Tibial nerve (tissue), 4 donors: ENCODE data around the gene GPC5. TPM values are rescaled to one million over a fixed set of nuclear protein-coding genes. Genes with fewer than 3 reads are reported as not detected.

Experiments
- DNase-seq, 2 donors: peaks; one replicate each; pipeline ENCODE4 v3.0.0-alpha.2; 2019; ENCODE audit warnings: low spot score in 2 of 2
- H3K27ac ChIP-seq, 4 donors: fragments of 200-600 bp; sonication (generic) in 3 of 4; one replicate each; pipeline ENCODE4 v1.5.1; 2017 to 2019; ENCODE audit warnings: mild to moderate bottlenecking in 1 of 4
- H3K27me3 ChIP-seq, 2 donors: fragments of 200-600 bp; sonication (generic) in 1 of 2; one replicate each; pipeline versions ENCODE4 v1.5.1 to v1.6.0; 2017 to 2019
- H3K36me3 ChIP-seq, 3 donors: fragments of 200-600 bp; sonication (generic); one replicate each; pipeline ENCODE4 v1.5.1; 2018 to 2019
- H3K4me1 ChIP-seq, 4 donors: fragments of 200-600 bp; sonication (generic) in 3 of 4; one replicate each; pipeline ENCODE4 v1.5.1; 2017 to 2019
- H3K4me3 ChIP-seq, 4 donors: fragments of 200-600 bp; sonication (generic) in 3 of 4; one replicate each; pipeline ENCODE4 v1.5.1; 2017 to 2019; ENCODE audit warnings: mild to moderate bottlenecking in 1 of 4, moderate library complexity in 1 of 4
- H3K9me3 ChIP-seq, 4 donors: fragments of 200-600 bp; sonication (generic) in 3 of 4; one replicate each; pipeline ENCODE4 v1.5.1; 2017 to 2019
- EP300 ChIP-seq, 2 donors: sonication (generic); formaldehyde crosslinking; IDR thresholded peaks; one replicate each; pipeline ENCODE4 v1.6.1; 2017; ENCODE audit warnings: antibody characterized with exemption in 2 of 2, mild to moderate bottlenecking in 1 of 2
- POLR2A ChIP-seq, 2 donors: fragments of 450-650 bp; IDR thresholded peaks; one replicate each; pipeline ENCODE4 v1.6.1; 2017; ENCODE audit warnings: antibody characterized with exemption in 2 of 2, mild to moderate bottlenecking in 2 of 2, moderate library complexity in 2 of 2
- WGBS, 2 donors: methylation state at CpG; one replicate each; pipeline ENCODE4 v1.1.5; 2018; 5-methylcytosine and 5-hydroxymethylcytosine counted together
- total RNA-seq, 4 donors: library from RNA; depleted of rRNA; stranded (reverse); fragments of >200 nt; gene quantifications; one replicate each; pipeline ENCODE4 v1.1.0, GENCODE V29; 2016
- TF ChIP-seq, protein P1 (sequence below), 5 experiments: fragments of 200-600 bp in 3 of 5; fragments of 450-650 bp in 2 of 5; sonication (generic) in 3 of 5; IDR thresholded peaks; one replicate each; pipeline ENCODE4 v1.5.1; 2016 to 2019; ENCODE audit warnings: antibody characterized with exemption in 5 of 5, mild to moderate bottlenecking in 3 of 5, moderate library complexity in 2 of 5

Gene GPC5
- total RNA-seq, 4 donors from 2014 or later = 3.7 to 5.7 (median 4.2) TPM; not detected in 1

DNA sequence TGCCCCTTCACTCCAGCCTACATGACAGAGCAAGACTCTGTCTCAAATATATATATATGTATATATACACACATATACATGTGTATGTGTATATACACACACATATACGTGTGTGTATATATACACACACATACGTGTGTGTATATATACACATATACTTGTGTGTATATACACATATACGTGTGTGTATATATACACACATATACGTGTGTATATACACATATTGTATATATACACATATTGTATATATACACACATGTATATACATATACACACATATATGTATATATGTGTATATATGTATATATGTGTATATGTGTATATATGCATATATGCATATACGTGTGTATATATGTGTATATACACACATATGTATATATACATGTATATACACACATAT lies 173.3 kb downstream of the GPC5 start:
- Histone ChIP-seq H3K9me3 (no peaks in the 10 kb centered on the region), H3K27ac (no peak overlapping the region), H3K4me3 (no peak overlapping the region), H3K27me3 (no peaks in the 10 kb centered on the region), H3K4me1 (no peaks in the 10 kb centered on the region), H3K36me3 (no peaks in the 10 kb centered on the region)
- TF ChIP-seq, protein P1, sequence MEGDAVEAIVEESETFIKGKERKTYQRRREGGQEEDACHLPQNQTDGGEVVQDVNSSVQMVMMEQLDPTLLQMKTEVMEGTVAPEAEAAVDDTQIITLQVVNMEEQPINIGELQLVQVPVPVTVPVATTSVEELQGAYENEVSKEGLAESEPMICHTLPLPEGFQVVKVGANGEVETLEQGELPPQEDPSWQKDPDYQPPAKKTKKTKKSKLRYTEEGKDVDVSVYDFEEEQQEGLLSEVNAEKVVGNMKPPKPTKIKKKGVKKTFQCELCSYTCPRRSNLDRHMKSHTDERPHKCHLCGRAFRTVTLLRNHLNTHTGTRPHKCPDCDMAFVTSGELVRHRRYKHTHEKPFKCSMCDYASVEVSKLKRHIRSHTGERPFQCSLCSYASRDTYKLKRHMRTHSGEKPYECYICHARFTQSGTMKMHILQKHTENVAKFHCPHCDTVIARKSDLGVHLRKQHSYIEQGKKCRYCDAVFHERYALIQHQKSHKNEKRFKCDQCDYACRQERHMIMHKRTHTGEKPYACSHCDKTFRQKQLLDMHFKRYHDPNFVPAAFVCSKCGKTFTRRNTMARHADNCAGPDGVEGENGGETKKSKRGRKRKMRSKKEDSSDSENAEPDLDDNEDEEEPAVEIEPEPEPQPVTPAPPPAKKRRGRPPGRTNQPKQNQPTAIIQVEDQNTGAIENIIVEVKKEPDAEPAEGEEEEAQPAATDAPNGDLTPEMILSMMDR (IDR thresholded peaks at IDR 0.05) = no peak
- TF ChIP-seq EP300 (IDR thresholded peaks at IDR 0.05) (no peak), POLR2A (IDR thresholded peaks at IDR 0.05) (no peak)
- DNase-seq = no peak
- 71 to 92% methylated on average over 5 of the region's 5 CpGs for WGBS, 2 donors

DNA sequence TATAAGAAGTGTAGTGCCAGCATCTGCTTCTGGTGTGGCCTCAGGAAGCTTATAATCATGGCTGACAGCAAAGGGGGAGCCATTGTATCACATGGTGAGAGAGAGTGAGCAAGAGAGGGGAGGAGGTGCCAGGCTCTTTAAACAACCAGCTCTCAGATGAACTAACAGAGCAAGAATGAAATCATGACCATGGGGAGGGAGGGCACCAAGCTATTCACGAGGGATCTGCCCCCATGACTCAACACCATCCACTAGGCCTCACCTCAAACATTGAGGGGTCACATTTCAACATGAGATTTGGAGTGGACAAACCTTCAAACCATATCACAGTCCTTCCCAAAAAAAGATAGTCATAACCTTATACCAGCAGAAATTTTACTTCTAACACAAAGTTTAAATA lies 174.0 kb downstream of the GPC5 start:
- H3K27ac ChIP-seq = no peak overlapping the region
- WGBS, 2 donors = 38 to 45% methylated on average over 1 of the region's 1 CpG
- no peaks in the 10 kb centered on the region for H3K4me1 ChIP-seq
- H3K36me3 ChIP-seq = no peaks in the 10 kb centered on the region
- no peak overlapping the region for H3K4me3 ChIP-seq
- no peak for DNase-seq
- TF ChIP-seq EP300 (IDR thresholded peaks at IDR 0.05) (no peak), POLR2A (IDR thresholded peaks at IDR 0.05) (no peak)
- TF ChIP-seq, protein P1 (IDR thresholded peaks at IDR 0.05) = no peak
- H3K27me3 ChIP-seq = no peaks in the 10 kb centered on the region
- no peaks in the 10 kb centered on the region for H3K9me3 ChIP-seq

DNA sequence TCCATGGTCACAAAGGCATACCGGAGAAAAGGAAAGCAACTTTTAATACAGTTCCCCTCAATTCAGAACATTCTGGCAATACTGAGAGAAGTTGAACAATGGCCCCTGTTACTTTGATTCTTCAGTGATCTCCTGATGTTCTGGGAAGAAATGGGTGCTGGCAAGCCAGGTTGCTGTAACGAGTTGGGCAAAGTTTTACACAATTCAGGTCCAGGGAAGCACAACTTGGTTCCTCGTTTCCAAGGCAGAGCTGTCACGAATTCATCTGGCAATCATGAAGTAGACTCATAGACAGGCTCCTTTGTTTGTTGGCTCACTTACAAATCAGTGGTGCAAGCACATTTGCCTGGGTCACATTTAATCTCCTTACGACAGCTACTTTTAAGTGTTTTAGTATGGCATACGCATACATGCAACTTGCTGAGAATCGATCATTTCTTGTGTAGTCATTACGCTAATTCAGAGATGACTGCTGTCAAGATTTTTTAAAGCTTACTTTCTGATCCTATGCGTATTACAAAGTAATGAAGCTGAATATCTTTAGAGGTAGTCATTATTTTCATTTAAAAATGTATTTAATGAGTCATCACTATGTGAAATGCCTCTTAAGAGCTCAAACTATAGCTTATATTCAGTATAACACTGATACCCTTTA lies 174.7 kb downstream of the GPC5 start:
- H3K27ac ChIP-seq = no peak overlapping the region
- H3K4me1 ChIP-seq = no peaks in the 10 kb centered on the region
- H3K27me3 ChIP-seq = no peaks in the 10 kb centered on the region
- TF ChIP-seq, protein P1 (IDR thresholded peaks at IDR 0.05) = no peak
- TF ChIP-seq EP300 (IDR thresholded peaks at IDR 0.05) (no peak), POLR2A (IDR thresholded peaks at IDR 0.05) (no peak)
- 78% methylated on average over 9 of the region's 9 CpGs for WGBS, 2 donors
- H3K9me3 ChIP-seq = peaks cover 0 to 4% (median 0%) of the 10 kb centered on the region in 4 donors
- no peaks in the 10 kb centered on the region for H3K36me3 ChIP-seq
- H3K4me3 ChIP-seq = no peak overlapping the region
- no peak for DNase-seq

DNA sequence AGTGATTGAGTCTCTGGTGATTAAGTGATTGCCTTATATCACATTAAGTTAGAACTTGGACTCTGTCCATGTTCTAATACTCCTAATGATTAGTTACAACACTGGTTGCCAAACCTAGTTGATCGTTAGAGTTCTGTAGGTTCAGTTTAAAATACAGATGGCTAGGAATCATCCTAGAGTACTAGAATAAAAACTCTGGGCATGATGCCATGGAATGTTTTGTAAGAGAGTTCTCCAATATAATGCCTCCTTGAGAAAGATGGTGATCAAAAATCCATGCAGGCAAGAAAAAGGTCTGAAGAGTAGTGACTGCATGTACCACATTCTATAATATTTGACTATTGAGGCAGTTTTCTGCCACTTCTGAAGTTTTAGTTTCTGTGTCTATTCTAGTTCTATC lies 176.3 kb downstream of the GPC5 start:
- TF ChIP-seq, protein P1 (IDR thresholded peaks at IDR 0.05) = no peak
- TF ChIP-seq EP300 (IDR thresholded peaks at IDR 0.05) (no peak), POLR2A (IDR thresholded peaks at IDR 0.05) (no peak)
- Histone ChIP-seq H3K4me3 (no peak overlapping the region), H3K4me1 (no peaks in the 10 kb centered on the region), H3K9me3 (peaks cover 0 to 6% (median 0%) of the 10 kb centered on the region in 4 donors), H3K27ac (no peak overlapping the region), H3K36me3 (no peaks in the 10 kb centered on the region), H3K27me3 (no peaks in the 10 kb centered on the region)
- WGBS, 2 donors = 43 to 57% methylated on average over 1 of the region's 1 CpG
- no peak for DNase-seq

DNA sequence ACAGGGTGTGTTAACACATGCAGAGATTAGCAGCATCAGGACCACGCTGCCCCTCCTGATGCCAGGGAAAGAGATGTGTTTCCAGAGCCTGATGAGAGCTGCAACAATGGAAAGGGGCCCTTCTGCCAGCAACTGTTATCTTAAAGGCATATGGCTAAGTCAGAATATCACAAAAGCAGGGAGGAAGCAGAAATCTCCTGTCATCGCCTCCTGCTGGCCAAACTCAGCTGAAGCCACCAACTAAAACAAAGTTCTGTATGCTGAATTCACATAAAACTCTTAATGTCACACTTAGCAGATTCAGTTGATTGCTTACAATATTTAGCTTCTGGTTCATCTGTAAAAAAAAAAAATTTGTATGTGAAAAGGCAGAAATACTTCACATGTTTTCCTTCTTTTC lies 178.2 kb downstream of the GPC5 start:
- H3K9me3 ChIP-seq = peaks cover 0 to 6% (median 0%) of the 10 kb centered on the region in 4 donors
- no peaks in the 10 kb centered on the region for H3K36me3 ChIP-seq
- 74 to 90% methylated on average over 2 of the region's 2 CpGs for WGBS, 2 donors
- DNase-seq = no peak
- no peaks in the 10 kb centered on the region for H3K27me3 ChIP-seq
- H3K4me3 ChIP-seq = no peak overlapping the region
- TF ChIP-seq, protein P1 (IDR thresholded peaks at IDR 0.05) = no peak
- no peak for TF ChIP-seq POLR2A (IDR thresholded peaks at IDR 0.05)
- no peak for TF ChIP-seq EP300 (IDR thresholded peaks at IDR 0.05)
- no peaks in the 10 kb centered on the region for H3K4me1 ChIP-seq
- no peak overlapping the region for H3K27ac ChIP-seq
